GM23338 (cell line): ENCODE data around the gene MRPL38. TPM values are rescaled to one million over a fixed set of nuclear protein-coding genes. Genes with fewer than 3 reads are reported as not detected.

Experiments used
- ATAC-seq: fragments of 200-7000 bp; cut with Tn5 transposase; 3 replicates; pipeline ENCODE4 v1.9.1; 2020
- DNase-seq: peaks from one replicate; pipeline ENCODE4 v3.0.0-alpha.2; 2015; ENCODE audit warnings: low spot score
- H2AFZ ChIP-seq: fragments of 200-600 bp; sonication (generic); 2 replicates; pipeline ENCODE4 v1.8.0; 2016; ENCODE audit warnings: antibody characterized with exemption, mild to moderate bottlenecking, moderate library complexity
- H3F3A ChIP-seq: fragments of 200-600 bp; sonication (generic); replicated peaks from 2 replicates; pipeline ENCODE4 v1.8.0; 2017; ENCODE audit warnings: antibody characterized with exemption, mixed run types, low read depth
- H3K27ac ChIP-seq: fragments of 200-600 bp; sonication (generic); 2 replicates; pipeline ENCODE4 v1.6.1; 2016; ENCODE audit warnings: low read depth
- H3K27me3 ChIP-seq: fragments of 200-600 bp; sonication (generic); 2 replicates; pipeline ENCODE4 v1.8.0; 2016; ENCODE audit warnings: mild to moderate bottlenecking, mixed run types, moderate library complexity; ENCODE audit not compliant: insufficient read depth
- H3K36me3 ChIP-seq: fragments of 200-600 bp; sonication (generic); 2 replicates; pipeline ENCODE4 v1.8.0; 2016; ENCODE audit warnings: mild to moderate bottlenecking; ENCODE audit not compliant: insufficient read depth
- H3K4me1 ChIP-seq: fragments of 200-600 bp; sonication (generic); 2 replicates; pipeline ENCODE4 v1.8.0; 2016; ENCODE audit warnings: mild to moderate bottlenecking, moderate library complexity; ENCODE audit not compliant: insufficient read depth
- H3K4me2 ChIP-seq: fragments of 200-600 bp; sonication (generic); 2 replicates; pipeline ENCODE4 v1.7.1; 2017; ENCODE audit warnings: mixed run types
- H3K4me3 ChIP-seq: fragments of 200-600 bp; sonication (generic); 2 replicates; pipeline ENCODE4 v1.6.1; 2016; ENCODE audit warnings: mixed run types
- H3K79me2 ChIP-seq: fragments of 200-600 bp; sonication (generic); replicated peaks from 2 replicates; pipeline ENCODE4 v1.8.0; 2017; ENCODE audit warnings: mild to moderate bottlenecking; ENCODE audit not compliant: insufficient read depth
- H3K9me2 ChIP-seq: fragments of 200-600 bp; sonication (generic); 2 replicates; pipeline ENCODE4 v1.8.0; 2017; ENCODE audit not compliant: insufficient read depth
- H4K20me1 ChIP-seq: fragments of 200-600 bp; sonication (generic); replicated peaks from 2 replicates; pipeline ENCODE4 v1.8.0; 2017; ENCODE audit warnings: mild to moderate bottlenecking; ENCODE audit not compliant: insufficient read depth
- H3K27ac Mint-ChIP-seq: 2 replicates; pipeline ENCODE4 v1.8.0; 2020; ENCODE audit warnings: inconsistent platforms, mild to moderate bottlenecking, moderate library complexity, mixed read lengths
- H3K27me3 Mint-ChIP-seq: 3 replicates; pipeline ENCODE4 v1.8.0; 2022; ENCODE audit warnings: low read depth, mild to moderate bottlenecking, moderate library complexity, mixed read lengths, inconsistent platforms; ENCODE audit not compliant: insufficient read depth, poor library complexity
- H3K36me3 Mint-ChIP-seq: 3 replicates; pipeline ENCODE4 v1.8.0; 2021; ENCODE audit warnings: low read depth, mild to moderate bottlenecking, inconsistent platforms, moderate library complexity, mixed read lengths
- H3K4me1 Mint-ChIP-seq: 3 replicates; pipeline ENCODE4 v1.8.0; 2020; ENCODE audit warnings: mild to moderate bottlenecking, inconsistent platforms, mixed read lengths
- H3K4me3 Mint-ChIP-seq: 3 replicates; pipeline ENCODE4 v1.8.0; 2021; ENCODE audit warnings: moderate library complexity, mild to moderate bottlenecking, inconsistent platforms, mixed read lengths
- H3K9me3 Mint-ChIP-seq: 3 replicates; pipeline ENCODE4 v1.8.0; 2020; ENCODE audit warnings: moderate library complexity, mild to moderate bottlenecking, inconsistent platforms, mixed read lengths
- CREB1 ChIP-seq: fragments of 250-450 bp; sonication (Bioruptor Pico); IDR thresholded peaks from 2 replicates; pipeline ENCODE4 v1.5.0; 2020; ENCODE audit warnings: low read depth, mild to moderate bottlenecking, moderate library complexity
- CTCF ChIP-seq, 2 experiments: fragments of 200-600 bp in 1 of 2; sonication (generic) in 1 of 2; conservative IDR thresholded peaks; 2 replicates each; pipeline versions ENCODE4 v1.5.1 to v1.6.1; 2016 to 2017; ENCODE audit warnings: antibody characterized with exemption in 2 of 2, low read depth in 2 of 2, mild to moderate bottlenecking in 2 of 2, moderate library complexity in 1 of 2
- ETS1 ChIP-seq: IDR thresholded peaks from 2 replicates; pipeline ENCODE4 v1.6.1; 2016; ENCODE audit warnings: antibody characterized with exemption
- EZH2 ChIP-seq: fragments of 200-600 bp; sonication (generic); IDR thresholded peaks from one replicate; pipeline ENCODE4 v1.8.0; 2017; ENCODE audit warnings: antibody characterized with exemption, mild to moderate bottlenecking, low read depth; ENCODE audit not compliant: unreplicated experiment
- EZH2phosphoT487 ChIP-seq: fragments of 200-600 bp; sonication (generic); IDR thresholded peaks from one replicate; pipeline ENCODE4 v1.8.1; 2018; ENCODE audit warnings: antibody characterized with exemption; ENCODE audit not compliant: unreplicated experiment
- JUNB ChIP-seq: IDR thresholded peaks from one replicate; pipeline ENCODE4 v1.6.1; 2016; ENCODE audit warnings: antibody characterized with exemption; ENCODE audit not compliant: unreplicated experiment
- NANOG ChIP-seq: IDR thresholded peaks from 2 replicates; pipeline ENCODE4 v1.6.1; 2016; ENCODE audit warnings: antibody characterized with exemption, borderline replicate concordance
- POLR2AphosphoS5 ChIP-seq: IDR thresholded peaks from 2 replicates; pipeline ENCODE4 v1.6.1; 2016; ENCODE audit warnings: antibody characterized with exemption, low read depth
- STAT1 ChIP-seq: IDR thresholded peaks from one replicate; pipeline ENCODE4 v1.6.1; 2016; ENCODE audit warnings: antibody characterized with exemption; ENCODE audit not compliant: unreplicated experiment
- ZNF331 ChIP-seq: fragments of 250-450 bp; sonication (Bioruptor Pico); IDR thresholded peaks from 2 replicates; pipeline ENCODE4 v1.5.0; 2020; ENCODE audit warnings: low read depth, mild to moderate bottlenecking, moderate library complexity
- ZNF462 ChIP-seq: fragments of 250-450 bp; sonication (Bioruptor Pico); IDR thresholded peaks from 2 replicates; pipeline ENCODE4 v1.5.0; 2020; ENCODE audit warnings: mild to moderate bottlenecking, moderate library complexity
- polyA plus RNA-seq: library from polyadenylated mRNA; unstranded; fragments of >200 nt; fragmentation: Nextera tagmentation; extraction: Ambion mirVana; gene quantifications from 2 replicates; pipeline ENCODE4 v1.2.1, GENCODE V29; 2016
- total RNA-seq: library from RNA; depleted of rRNA; stranded (reverse); fragments of >200 nt; shearing (Covaris generic); gene quantifications from 2 replicates; pipeline ENCODE4 v1.2.3, GENCODE V29; 2014

MRPL38 gene
- total and polyA plus RNA-seq, 2 experiments from 2014 or later = 63.6 to 90.0 TPM

- Histone ChIP-seq H3K4me3 (peak overlapping the region; percentile 64), H3K9me2 (no peaks in the 10 kb centered on the region), H3K27ac (peak overlapping the region; percentile 73), H2AFZ (no peak overlapping the region), H3K4me2 (peak overlapping the region; percentile 87), H3K36me3 (peaks cover 7% of the 10 kb centered on the region; the same call in 1 of the 2 replicates), H3K4me1 (peaks cover 6% of the 10 kb centered on the region), H4K20me1 (0 out of 2 replicates have a peak, but pooled peaks cover 10% of the 10 kb centered on the region), H3K79me2 (peaks cover 20% of the 10 kb centered on the region), H3K27me3 (no peaks in the 10 kb centered on the region), H3F3A (peaks cover 9% of the 10 kb centered on the region; the same call in 1 of the 2 replicates)
- ATAC-seq (peak; percentile 23), DNase-seq (no peak)
- Mint-ChIP-seq H3K27me3 (peaks cover 3% of the 10 kb centered on the region), H3K9me3 (no peaks in the 10 kb centered on the region), H3K4me1 (peaks cover 9% of the 10 kb centered on the region), H3K27ac (no peak overlapping the region), H3K36me3 (peaks cover 19% of the 10 kb centered on the region; the same call in 2 of the 3 replicates), H3K4me3 (no peak overlapping the region)
- TF ChIP-seq EZH2phosphoT487 = no peak
Observed at GRCh38 chr17:75854881-75855309, 49.8 kb downstream of the MRPL38 start.

GRCh38 chr17:75854101-75854748 is 50.5 kb downstream of the MRPL38 start:
- Histone ChIP-seq H3K9me2 (no peaks in the 10 kb centered on the region), H3K4me3 (peak overlapping the region; percentile 64), H3K27ac (peak overlapping the region; percentile 73), H4K20me1 (0 out of 2 replicates have a peak, but pooled peaks cover 10% of the 10 kb centered on the region), H3K4me2 (peak overlapping the region; percentile 87), H2AFZ (no peak overlapping the region), H3F3A (peaks cover 12% of the 10 kb centered on the region), H3K4me1 (peaks cover 6% of the 10 kb centered on the region), H3K27me3 (no peaks in the 10 kb centered on the region), H3K79me2 (peaks cover 20% of the 10 kb centered on the region), H3K36me3 (peaks cover 7% of the 10 kb centered on the region; the same call in 1 of the 2 replicates)
- Mint-ChIP-seq H3K27ac (no peak overlapping the region; the same call in 1 of the 2 replicates), H3K36me3 (peaks cover 25% of the 10 kb centered on the region; the same call in 2 of the 3 replicates), H3K4me1 (peaks cover 9% of the 10 kb centered on the region), H3K4me3 (no peak overlapping the region), H3K27me3 (peaks cover 3% of the 10 kb centered on the region), H3K9me3 (no peaks in the 10 kb centered on the region)
- DNase-seq = no peak
- no peak for ATAC-seq
- TF ChIP-seq EZH2 = no peak
- TF ChIP-seq ZNF331 (CRISPR knock-in tag) = no peak
- TF ChIP-seq JUNB = no peak
- no peak for TF ChIP-seq CREB1 (CRISPR knock-in tag)
- no peak for TF ChIP-seq ETS1
- TF ChIP-seq POLR2AphosphoS5 = no peak
- TF ChIP-seq ZNF462 (CRISPR knock-in tag) = no peak
- TF ChIP-seq STAT1 = no peak
- TF ChIP-seq CTCF (conservative IDR thresholded peaks at IDR 0.05; ENCODE audit: low read depth in 2 of 2) = no peak
- TF ChIP-seq NANOG = no peak
- TF ChIP-seq EZH2phosphoT487 = no peak
